ENCODE measurements around the gene CRISPLD2.

CRISPLD2 gene

GRCh38 chr16:84821728-84822689 is 2.2 kb downstream of the CRISPLD2 start:
- DNase-seq (ENCODE audit: low read depth in 1 of 2, low spot score in 1 of 2): no peak

GRCh38 chr16:84822990-84823389 is 3.2 kb downstream of the CRISPLD2 start:
- no peak overlapping the region for H3K27ac ChIP-seq (replicated peaks)
- DNase-seq (ENCODE audit: low read depth in 1 of 2, low spot score in 1 of 2): no peak
- H3K4me3 ChIP-seq (replicated peaks; ENCODE audit: insufficient read depth, low read length): no peak overlapping the region
- TF ChIP-seq REST (IDR thresholded peaks at IDR 0.05; ENCODE audit: insufficient replicate concordance, low read depth) (no peak), CTCF (IDR thresholded peaks at IDR 0.05; ENCODE audit: insufficient read depth, low read length) (no peak), SPI1 (IDR thresholded peaks at IDR 0.05; ENCODE audit: borderline replicate concordance, low read depth) (no peak), GABPA (IDR thresholded peaks at IDR 0.05; ENCODE audit: low read depth) (no peak), POLR2AphosphoS5 (IDR thresholded peaks at IDR 0.05; ENCODE audit: low read depth) (no peak)
- peaks cover 2% of the 10 kb centered on the region for H3K27me3 ChIP-seq (ENCODE audit: insufficient read depth, poor library complexity, severe bottlenecking)

More at GRCh38 chr16:84821728-84822689, 2.2 kb downstream of the CRISPLD2 start:
- Histone ChIP-seq H3K27me3 (ENCODE audit: insufficient read depth, poor library complexity, severe bottlenecking) (peaks cover 2% of the 10 kb centered on the region), H3K27ac (replicated peaks) (no peak overlapping the region), H3K4me3 (replicated peaks; ENCODE audit: insufficient read depth, low read length) (no peak overlapping the region)
- TF ChIP-seq CTCF (IDR thresholded peaks at IDR 0.05; ENCODE audit: insufficient read depth, low read length) (no peak), REST (IDR thresholded peaks at IDR 0.05; ENCODE audit: insufficient replicate concordance, low read depth) (no peak), SPI1 (IDR thresholded peaks at IDR 0.05; ENCODE audit: borderline replicate concordance, low read depth) (no peak), GABPA (IDR thresholded peaks at IDR 0.05; ENCODE audit: low read depth) (no peak), POLR2AphosphoS5 (IDR thresholded peaks at IDR 0.05; ENCODE audit: low read depth) (no peak)

- no peak for DNase-seq (ENCODE audit: low read depth in 1 of 2, low spot score in 1 of 2)
- TF ChIP-seq REST (IDR thresholded peaks at IDR 0.05; ENCODE audit: insufficient replicate concordance, low read depth): no peak
- TF ChIP-seq GABPA (IDR thresholded peaks at IDR 0.05; ENCODE audit: low read depth): no peak
- no peak for TF ChIP-seq CTCF (IDR thresholded peaks at IDR 0.05; ENCODE audit: insufficient read depth, low read length)
- no peak for TF ChIP-seq SPI1 (IDR thresholded peaks at IDR 0.05; ENCODE audit: borderline replicate concordance, low read depth)
- TF ChIP-seq POLR2AphosphoS5 (IDR thresholded peaks at IDR 0.05; ENCODE audit: low read depth): no peak
- Histone ChIP-seq H3K27ac (replicated peaks) (no peak overlapping the region), H3K27me3 (ENCODE audit: insufficient read depth, poor library complexity, severe bottlenecking) (peaks cover 2% of the 10 kb centered on the region), H3K4me3 (replicated peaks; ENCODE audit: insufficient read depth, low read length) (no peak overlapping the region)
These were observed 3.7 kb downstream of the CRISPLD2 start for GRCh38 chr16:84823484-84823883.

All from HL-60 (cell line).